Mononuclear cell (primary cell): Measurements from ENCODE around the gene SPAG16. TPM values are rescaled to one million over a fixed set of nuclear protein-coding genes. Genes with fewer than 3 reads are reported as not detected.

Source experiments
- H3K27me3 ChIP-seq: 2 replicates; pipeline ENCODE4 v1.6.0; 2011; ENCODE audit warnings: low read length, control low read depth; ENCODE audit not compliant: insufficient read depth
- H3K4me1 ChIP-seq: 2 replicates; pipeline ENCODE4 v1.5.1; 2011; ENCODE audit warnings: mild to moderate bottlenecking, low read length, control low read depth; ENCODE audit not compliant: insufficient read depth
- H3K4me3 ChIP-seq: 2 replicates; pipeline ENCODE4 v1.5.1; 2011; ENCODE audit warnings: mild to moderate bottlenecking, low read length, moderate library complexity
- H3K9me3 ChIP-seq: 2 replicates; pipeline ENCODE4 v1.5.1; 2011; ENCODE audit warnings: low read depth, mild to moderate bottlenecking, control low read depth, low read length
- total RNA-seq: library from RNA; depleted of rRNA; stranded (reverse); fragments of >200 nt; gene quantifications from one replicate; pipeline ENCODE4 v1.2.3, GENCODE V29; 2012

The SPAG16 gene
- total RNA-seq, 1 donor: 9.8 TPM

GRCh38 chr2:213496226-213496625 lies 212.0 kb downstream of the SPAG16 start:
- no peaks in the 10 kb centered on the region for H3K9me3 ChIP-seq
- no peaks in the 10 kb centered on the region for H3K4me1 ChIP-seq
- no peaks in the 10 kb centered on the region for H3K27me3 ChIP-seq
- no peak overlapping the region for H3K4me3 ChIP-seq

GRCh38 chr2:213500881-213501280 lies 216.6 kb downstream of the SPAG16 start:
- no peaks in the 10 kb centered on the region for H3K27me3 ChIP-seq
- no peaks in the 10 kb centered on the region for H3K9me3 ChIP-seq
- H3K4me1 ChIP-seq: no peaks in the 10 kb centered on the region
- H3K4me3 ChIP-seq: no peak overlapping the region

GRCh38 chr2:213524164-213524563 lies 239.9 kb downstream of the SPAG16 start:
- no peaks in the 10 kb centered on the region for H3K9me3 ChIP-seq
- H3K4me1 ChIP-seq: no peaks in the 10 kb centered on the region
- no peaks in the 10 kb centered on the region for H3K27me3 ChIP-seq
- no peak overlapping the region for H3K4me3 ChIP-seq

GRCh38 chr2:213537579-213537978 lies 253.3 kb downstream of the SPAG16 start:
- no peak overlapping the region for H3K4me3 ChIP-seq
- H3K27me3 ChIP-seq: no peaks in the 10 kb centered on the region
- H3K4me1 ChIP-seq: no peaks in the 10 kb centered on the region
- no peaks in the 10 kb centered on the region for H3K9me3 ChIP-seq

GRCh38 chr2:213544940-213545339 lies 260.7 kb downstream of the SPAG16 start:
- no peaks in the 10 kb centered on the region for H3K27me3 ChIP-seq
- no peak overlapping the region for H3K4me3 ChIP-seq
- H3K9me3 ChIP-seq: no peaks in the 10 kb centered on the region
- no peaks in the 10 kb centered on the region for H3K4me1 ChIP-seq

- no peaks in the 10 kb centered on the region for H3K27me3 ChIP-seq
- no peaks in the 10 kb centered on the region for H3K9me3 ChIP-seq
- no peaks in the 10 kb centered on the region for H3K4me1 ChIP-seq
- H3K4me3 ChIP-seq: no peak overlapping the region
Observed at GRCh38 chr2:213545481-213545880, 261.2 kb downstream of the SPAG16 start.

GRCh38 chr2:213545964-213546475 lies 261.8 kb downstream of the SPAG16 start:
- Histone ChIP-seq H3K4me1 (no peaks in the 10 kb centered on the region), H3K9me3 (no peaks in the 10 kb centered on the region), H3K27me3 (no peaks in the 10 kb centered on the region), H3K4me3 (no peak overlapping the region)

GRCh38 chr2:213551526-213551925 lies 267.3 kb downstream of the SPAG16 start:
- Histone ChIP-seq H3K4me3 (no peak overlapping the region), H3K9me3 (no peaks in the 10 kb centered on the region), H3K4me1 (no peaks in the 10 kb centered on the region), H3K27me3 (no peaks in the 10 kb centered on the region)

GRCh38 chr2:213559053-213559452 lies 274.8 kb downstream of the SPAG16 start:
- Histone ChIP-seq H3K27me3 (no peaks in the 10 kb centered on the region), H3K9me3 (no peaks in the 10 kb centered on the region), H3K4me1 (no peaks in the 10 kb centered on the region), H3K4me3 (no peak overlapping the region)

- H3K4me3 ChIP-seq: no peak overlapping the region
- no peaks in the 10 kb centered on the region for H3K9me3 ChIP-seq
- no peaks in the 10 kb centered on the region for H3K27me3 ChIP-seq
- H3K4me1 ChIP-seq: no peaks in the 10 kb centered on the region
Observed at GRCh38 chr2:213561759-213562158, 277.5 kb downstream of the SPAG16 start.

- Histone ChIP-seq H3K4me1 (no peaks in the 10 kb centered on the region), H3K27me3 (no peaks in the 10 kb centered on the region), H3K9me3 (no peaks in the 10 kb centered on the region), H3K4me3 (no peak overlapping the region)
Observed at GRCh38 chr2:213562539-213563180, 278.4 kb downstream of the SPAG16 start.

GRCh38 chr2:213566846-213567245 lies 282.6 kb downstream of the SPAG16 start:
- Histone ChIP-seq H3K27me3 (no peaks in the 10 kb centered on the region), H3K4me1 (no peaks in the 10 kb centered on the region), H3K9me3 (no peaks in the 10 kb centered on the region), H3K4me3 (no peak overlapping the region)

GRCh38 chr2:213609570-213610170 lies 325.4 kb downstream of the SPAG16 start:
- Histone ChIP-seq H3K4me1 (no peaks in the 10 kb centered on the region), H3K4me3 (no peak overlapping the region), H3K9me3 (no peaks in the 10 kb centered on the region), H3K27me3 (no peaks in the 10 kb centered on the region)

- Histone ChIP-seq H3K9me3 (peaks cover 1% of the 10 kb centered on the region), H3K4me3 (no peak overlapping the region), H3K4me1 (no peaks in the 10 kb centered on the region), H3K27me3 (no peaks in the 10 kb centered on the region)
Observed at GRCh38 chr2:213627054-213627710, 342.9 kb downstream of the SPAG16 start.

- Histone ChIP-seq H3K4me1 (no peaks in the 10 kb centered on the region), H3K4me3 (no peak overlapping the region), H3K27me3 (no peaks in the 10 kb centered on the region), H3K9me3 (peaks cover 9% of the 10 kb centered on the region)
Observed at GRCh38 chr2:213627835-213628460, 343.7 kb downstream of the SPAG16 start.
